SU-DHL-6 (cell line): Measurements from ENCODE around the gene SLC24A5.

ENCODE experiments used
- H2AFZ ChIP-seq: fragments of 200-600 bp; sonication (generic); 2 replicates; pipeline ENCODE4 v1.6.1; 2014; ENCODE audit warnings: low read depth, mild to moderate bottlenecking, moderate library complexity, mixed read lengths, antibody characterized with exemption, low read length; ENCODE audit not compliant: severe bottlenecking
- H3F3A ChIP-seq: fragments of 200-600 bp; shearing (Covaris generic); 2 replicates; pipeline ENCODE4 v1.6.0; 2016; ENCODE audit warnings: antibody characterized with exemption, mild to moderate bottlenecking; ENCODE audit not compliant: insufficient read depth
- H3K27ac ChIP-seq: fragments of 200-600 bp; sonication (generic); 2 replicates; pipeline ENCODE4 v1.5.1; 2016; ENCODE audit warnings: low read depth, mild to moderate bottlenecking, low read length, moderate library complexity, mixed read lengths
- H3K27me3 ChIP-seq: fragments of 200-600 bp; sonication (generic), shearing (Covaris generic); 2 replicates; pipeline ENCODE4 v1.6.0; 2014; ENCODE audit warnings: mild to moderate bottlenecking, low read length
- H3K36me3 ChIP-seq: fragments of 200-600 bp; sonication (generic); 2 replicates; pipeline ENCODE4 v1.6.1; 2014; ENCODE audit warnings: mild to moderate bottlenecking, low read length, mixed read lengths
- H3K4me2 ChIP-seq: fragments of 300-600, 200-600 bp; shearing (Covaris generic), sonication (generic); 2 replicates; pipeline ENCODE4 v1.6.0; 2014; ENCODE audit warnings: low read length, low read depth, mild to moderate bottlenecking; ENCODE audit not compliant: poor library complexity, severe bottlenecking
- H3K4me3 ChIP-seq: fragments of 200-600 bp; sonication (generic); 2 replicates; pipeline ENCODE4 v1.5.1; 2014; ENCODE audit warnings: antibody characterized with exemption, low read length, mild to moderate bottlenecking, mixed read lengths; ENCODE audit not compliant: insufficient read depth, poor library complexity, severe bottlenecking
- H3K79me2 ChIP-seq: fragments of 200-600 bp; sonication (generic); 2 replicates; pipeline ENCODE4 v1.6.1; 2014; ENCODE audit warnings: mild to moderate bottlenecking, low read length, moderate library complexity; ENCODE audit not compliant: insufficient read depth
- H3K9ac ChIP-seq: fragments of 200-600 bp; sonication (generic); 2 replicates; pipeline ENCODE4 v1.7.0; 2014; ENCODE audit warnings: mild to moderate bottlenecking, low read length
- H3K9me2 ChIP-seq: fragments of 200-600 bp; sonication (generic); replicated peaks from 2 replicates; pipeline ENCODE4 v1.6.1; 2014; ENCODE audit warnings: low read length; ENCODE audit not compliant: insufficient read depth
- H3K9me3 ChIP-seq: fragments of 200-600 bp; sonication (generic); 2 replicates; pipeline ENCODE4 v1.6.1; 2014; ENCODE audit warnings: low read length, mixed read lengths; ENCODE audit not compliant: insufficient read depth
- H4K20me1 ChIP-seq: fragments of 200-600 bp; sonication (generic); 2 replicates; pipeline ENCODE4 v1.6.1; 2014; ENCODE audit warnings: low read depth, mild to moderate bottlenecking, antibody characterized with exemption, low read length, moderate library complexity, mixed read lengths
- EZH2phosphoT487 ChIP-seq: fragments of 200-600 bp; sonication (generic), shearing (Covaris generic); conservative IDR thresholded peaks from 2 replicates; pipeline ENCODE4 v1.6.1; 2018; ENCODE audit warnings: mild to moderate bottlenecking, antibody characterized with exemption, low read length, moderate library complexity, mixed read lengths
- TF ChIP-seq, protein P1 (sequence below): fragments of 200-600 bp; sonication (generic); IDR thresholded peaks from one replicate; pipeline ENCODE4 v1.5.1; 2017; ENCODE audit warnings: antibody characterized with exemption, mild to moderate bottlenecking, low read length, moderate library complexity; ENCODE audit not compliant: insufficient read depth, poor library complexity, severe bottlenecking

The SLC24A5 gene

DNA sequence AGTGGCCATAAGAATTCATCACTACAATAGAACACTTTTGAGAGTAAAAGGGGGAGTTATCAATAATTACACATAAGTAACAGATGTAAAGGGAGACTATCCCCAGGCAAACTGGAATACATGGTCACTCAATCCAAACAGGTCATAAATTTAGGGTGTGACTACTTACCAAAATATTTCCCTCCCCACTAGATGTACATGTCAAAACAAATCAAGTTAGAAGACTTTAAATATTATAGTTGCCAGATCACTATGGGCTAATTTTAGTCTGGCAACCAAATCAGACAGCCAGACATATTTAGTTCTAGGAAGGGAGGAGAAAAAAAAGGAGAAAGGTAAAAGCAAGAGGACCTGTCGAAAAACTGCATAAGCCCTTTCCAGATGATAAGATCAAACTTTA is 23.1 kb downstream of the SLC24A5 start:
- Histone ChIP-seq H3K79me2 (no peaks in the 10 kb centered on the region), H3K9me3 (no peaks in the 10 kb centered on the region), H3K4me3 (no peak overlapping the region), H3F3A (no peaks in the 10 kb centered on the region), H3K27ac (no peak overlapping the region), H3K9ac (no peak overlapping the region), H4K20me1 (no peaks in the 10 kb centered on the region; the same call in 1 of the 2 replicates), H3K9me2 (no peaks in the 10 kb centered on the region), H2AFZ (no peak overlapping the region), H3K27me3 (no peaks in the 10 kb centered on the region), H3K4me2 (no peak overlapping the region), H3K36me3 (no peaks in the 10 kb centered on the region)
- TF ChIP-seq, protein P1, sequence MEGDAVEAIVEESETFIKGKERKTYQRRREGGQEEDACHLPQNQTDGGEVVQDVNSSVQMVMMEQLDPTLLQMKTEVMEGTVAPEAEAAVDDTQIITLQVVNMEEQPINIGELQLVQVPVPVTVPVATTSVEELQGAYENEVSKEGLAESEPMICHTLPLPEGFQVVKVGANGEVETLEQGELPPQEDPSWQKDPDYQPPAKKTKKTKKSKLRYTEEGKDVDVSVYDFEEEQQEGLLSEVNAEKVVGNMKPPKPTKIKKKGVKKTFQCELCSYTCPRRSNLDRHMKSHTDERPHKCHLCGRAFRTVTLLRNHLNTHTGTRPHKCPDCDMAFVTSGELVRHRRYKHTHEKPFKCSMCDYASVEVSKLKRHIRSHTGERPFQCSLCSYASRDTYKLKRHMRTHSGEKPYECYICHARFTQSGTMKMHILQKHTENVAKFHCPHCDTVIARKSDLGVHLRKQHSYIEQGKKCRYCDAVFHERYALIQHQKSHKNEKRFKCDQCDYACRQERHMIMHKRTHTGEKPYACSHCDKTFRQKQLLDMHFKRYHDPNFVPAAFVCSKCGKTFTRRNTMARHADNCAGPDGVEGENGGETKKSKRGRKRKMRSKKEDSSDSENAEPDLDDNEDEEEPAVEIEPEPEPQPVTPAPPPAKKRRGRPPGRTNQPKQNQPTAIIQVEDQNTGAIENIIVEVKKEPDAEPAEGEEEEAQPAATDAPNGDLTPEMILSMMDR = no peak
- no peak for TF ChIP-seq EZH2phosphoT487

DNA sequence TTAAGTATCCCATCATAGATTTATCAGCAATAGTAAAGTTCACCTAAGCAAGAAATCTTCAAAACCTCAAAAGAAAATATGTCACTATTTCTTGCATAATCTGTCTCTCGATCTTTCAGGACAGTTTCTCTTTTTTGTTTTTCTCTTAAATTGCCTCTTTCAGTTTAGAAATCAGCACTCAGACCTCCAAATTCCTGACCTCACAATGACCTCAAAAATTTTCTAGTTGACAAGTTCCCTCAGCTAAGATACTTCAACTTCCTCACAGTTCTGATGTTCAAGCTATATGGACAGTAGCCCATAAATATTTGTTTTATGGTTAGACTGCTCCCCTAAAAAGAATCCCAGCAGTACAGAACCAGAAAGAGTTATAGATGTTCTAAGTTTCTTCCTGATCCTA is 24.1 kb downstream of the SLC24A5 start:
- TF ChIP-seq, protein P1 = no peak
- TF ChIP-seq EZH2phosphoT487 = no peak
- H3K4me3 ChIP-seq = no peak overlapping the region
- no peaks in the 10 kb centered on the region for H3K36me3 ChIP-seq
- no peak overlapping the region for H2AFZ ChIP-seq
- H4K20me1 ChIP-seq = no peaks in the 10 kb centered on the region
- H3K79me2 ChIP-seq = no peaks in the 10 kb centered on the region
- no peaks in the 10 kb centered on the region for H3K9me2 ChIP-seq
- no peak overlapping the region for H3K27ac ChIP-seq
- no peaks in the 10 kb centered on the region for H3K27me3 ChIP-seq
- H3F3A ChIP-seq = no peaks in the 10 kb centered on the region
- no peak overlapping the region for H3K4me2 ChIP-seq
- no peak overlapping the region for H3K9ac ChIP-seq
- H3K9me3 ChIP-seq = no peaks in the 10 kb centered on the region

DNA sequence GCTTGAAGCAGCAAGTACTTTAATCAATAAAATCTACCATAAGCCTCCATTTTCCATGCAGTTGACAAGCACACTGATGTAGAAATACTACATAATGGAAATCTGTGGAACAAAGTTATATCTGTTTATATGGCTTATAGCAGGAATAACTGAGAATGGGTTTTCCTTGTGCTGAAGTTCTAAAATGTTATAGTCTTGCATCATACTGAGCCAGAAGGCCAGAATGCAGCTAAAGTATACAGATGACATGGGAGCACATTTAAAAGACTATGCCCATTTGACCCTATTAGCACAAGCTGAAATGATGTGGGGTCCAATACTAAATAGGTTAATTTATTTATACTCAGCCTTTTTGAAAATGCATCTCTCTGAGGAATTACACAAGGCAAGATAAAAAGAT is 25.1 kb downstream of the SLC24A5 start:
- no peak overlapping the region for H2AFZ ChIP-seq
- no peak overlapping the region for H3K4me2 ChIP-seq
- H3K27me3 ChIP-seq = no peaks in the 10 kb centered on the region
- no peaks in the 10 kb centered on the region for H3K36me3 ChIP-seq
- H4K20me1 ChIP-seq = no peaks in the 10 kb centered on the region
- H3K4me3 ChIP-seq = no peak overlapping the region
- no peak overlapping the region for H3K9ac ChIP-seq
- H3K79me2 ChIP-seq = no peaks in the 10 kb centered on the region
- TF ChIP-seq, protein P1 = no peak
- no peak for TF ChIP-seq EZH2phosphoT487
- H3K9me3 ChIP-seq = no peaks in the 10 kb centered on the region
- no peak overlapping the region for H3K27ac ChIP-seq
- H3F3A ChIP-seq = no peaks in the 10 kb centered on the region
- H3K9me2 ChIP-seq = no peaks in the 10 kb centered on the region
